HCT116 (cell line): Measurements from ENCODE around the gene ACTL10. TPM values are rescaled to one million over a fixed set of nuclear protein-coding genes. Genes with fewer than 3 reads are reported as not detected.

ENCODE experiments used
- ATAC-seq: fragments of 200-7000 bp; cut with Tn5 transposase; 2 replicates; pipeline ENCODE4 v1.9.1; 2020; ENCODE audit warnings: mild to moderate bottlenecking, moderate library complexity
- BruUV-seq: library from RNA; stranded (reverse); fragments of 400-500 nt; replicated peaks from 2 replicates; lab custom pipeline; 2021; lab: Mats Ljungman, UMichigan
- CTCF ChIA-PET: fragments of 300-600 bp; sonication (Branson Sonifier 250); formaldehyde crosslinking; loops from one replicate; lab custom pipeline; 2021; ENCODE audit warnings: antibody characterized with exemption; lab: Charles Lee
- POLR2A ChIA-PET: fragments of 300-600, 350-600 bp; sonication (Branson Sonifier 250); formaldehyde crosslinking; loops from one replicate; lab custom pipeline; 2021; ENCODE audit warnings: antibody characterized with exemption; lab: Charles Lee
- RAD21 ChIA-PET, 2 experiments: fragments of 300-600 bp; sonication (Branson Sonifier 250); formaldehyde crosslinking; loops; one replicate each; lab custom pipeline; 2023; ENCODE audit warnings: low total read pairs in 2 of 2; ENCODE audit not compliant: uncharacterized antibody in 2 of 2, unreplicated experiment in 2 of 2, low non-redundant PET in 1 of 2; lab: Charles Lee
- DNase-seq: peaks from one replicate; pipeline ENCODE4 v3.0.0-alpha.2; 2010; ENCODE audit warnings: low read depth, low spot score
- H2AFZ ChIP-seq: fragments of 200-600 bp; shearing (Covaris generic), sonication (generic); 2 replicates; pipeline ENCODE4 v1.6.1; 2017; ENCODE audit warnings: low read depth, mixed run types, mixed read lengths, antibody characterized with exemption, low read length; ENCODE audit not compliant: poor library complexity, severe bottlenecking
- H3K27ac ChIP-seq: 2 replicates; pipeline ENCODE4 v1.5.1; 2012; ENCODE audit warnings: low read depth, low read length
- H3K27me3 ChIP-seq: fragments of 200-600 bp; sonication (generic); 2 replicates; pipeline ENCODE4 v1.6.1; 2016; ENCODE audit warnings: mixed run types, low read length, mixed read lengths; ENCODE audit not compliant: insufficient read depth
- H3K36me3 ChIP-seq, 2 experiments: fragments of 200-500 bp in 1 of 2; fragments of 200-600 bp in 1 of 2; sonication (Bioruptor generic) in 1 of 2; sonication (generic) in 1 of 2; 2 replicates each; pipeline versions ENCODE4 v1.5.1 to v1.6.1; 2014 to 2016; ENCODE audit warnings: low read length in 2 of 2, inconsistent platforms in 1 of 2, mixed read lengths in 1 of 2, mixed run types in 1 of 2; ENCODE audit not compliant: insufficient read depth in 2 of 2, control insufficient read depth in 1 of 2
- H3K4me1 ChIP-seq, 2 experiments: fragments of 200-600 bp in 1 of 2; sonication (generic) in 1 of 2; 2 replicates each; pipeline versions ENCODE4 v1.5.1 to v1.6.1; 2012 to 2017; ENCODE audit warnings: low read length in 2 of 2, inconsistent platforms in 1 of 2, mild to moderate bottlenecking in 1 of 2, mixed read lengths in 1 of 2, mixed run types in 1 of 2, moderate library complexity in 1 of 2; ENCODE audit not compliant: insufficient read depth in 2 of 2, control insufficient read depth in 1 of 2
- H3K4me2 ChIP-seq: fragments of 200-600 bp; sonication (generic); 2 replicates; pipeline ENCODE4 v1.6.1; 2017; ENCODE audit warnings: mixed run types, low read length, mixed read lengths
- H3K4me3 ChIP-seq, 2 experiments: fragments of 200-600 bp in 1 of 2; sonication (generic) in 1 of 2; replicated peaks in 1 of 2; 2 replicates each; pipeline ENCODE4 v1.5.1; 2011 to 2016; ENCODE audit warnings: low read length in 2 of 2, control low read depth in 1 of 2, low read depth in 1 of 2, mild to moderate bottlenecking in 1 of 2, mixed read lengths in 1 of 2, mixed run types in 1 of 2
- H3K79me2 ChIP-seq: fragments of 200-600 bp; sonication (generic); 2 replicates; pipeline ENCODE4 v1.6.1; 2017; ENCODE audit warnings: mild to moderate bottlenecking, mixed run types, low read length, moderate library complexity, mixed read lengths; ENCODE audit not compliant: insufficient read depth
- H3K9ac ChIP-seq: fragments of 200-600 bp; sonication (generic); 2 replicates; pipeline ENCODE4 v1.6.1; 2016; ENCODE audit warnings: low read length, mixed read lengths
- H3K9me2 ChIP-seq: fragments of 200-600 bp; sonication (generic), shearing (Covaris generic); 2 replicates; pipeline ENCODE4 v1.6.1; 2017; ENCODE audit warnings: mixed run types, mild to moderate bottlenecking, moderate library complexity; ENCODE audit not compliant: insufficient read depth
- H3K9me3 ChIP-seq, 2 experiments: fragments of 200-500 bp in 1 of 2; fragments of 200-600 bp in 1 of 2; sonication (Bioruptor generic) in 1 of 2; sonication (generic) in 1 of 2; 2 replicates each; pipeline ENCODE4 v1.6.1; 2014 to 2017; ENCODE audit warnings: low read length in 2 of 2, mixed read lengths in 2 of 2, inconsistent platforms in 1 of 2, low read depth in 1 of 2, mild to moderate bottlenecking in 1 of 2, mixed run types in 1 of 2, moderate library complexity in 1 of 2; ENCODE audit not compliant: control insufficient read depth in 1 of 2, insufficient read depth in 1 of 2
- H4K20me1 ChIP-seq: fragments of 200-600 bp; sonication (generic), shearing (Covaris generic); 2 replicates; pipeline ENCODE4 v1.6.1; 2017; ENCODE audit warnings: mixed run types, mild to moderate bottlenecking, moderate library complexity; ENCODE audit not compliant: insufficient read depth
- CTCF ChIP-seq, 3 experiments: fragments of 200-600 bp in 1 of 3; sonication (generic) in 1 of 3; IDR thresholded peaks in 2 of 3; conservative IDR thresholded peaks in 1 of 3; 2 replicates each; pipeline ENCODE4 v1.5.1; 2012 to 2017; ENCODE audit warnings: low read depth in 2 of 3, low read length in 2 of 3, antibody characterized with exemption in 1 of 3, borderline replicate concordance in 1 of 3, control low read depth in 1 of 3, mild to moderate bottlenecking in 1 of 3, mixed read lengths in 1 of 3, mixed run types in 1 of 3, moderate library complexity in 1 of 3; ENCODE audit not compliant: insufficient read depth in 1 of 3
- POLR2A ChIP-seq: IDR thresholded peaks from 2 replicates; pipeline ENCODE4 v1.7.0; 2011; ENCODE audit warnings: borderline replicate concordance; ENCODE audit not compliant: insufficient read depth, insufficient read length; ENCODE audit errors: extremely low read depth
- POLR2AphosphoS5 ChIP-seq: IDR thresholded peaks from 2 replicates; pipeline ENCODE4 v1.6.1; 2011; ENCODE audit warnings: mild to moderate bottlenecking, low read depth, low read length, moderate library complexity
- SIN3A ChIP-seq: IDR thresholded peaks from 2 replicates; pipeline ENCODE4 v1.6.1; 2012; ENCODE audit warnings: low read depth
- SP1 ChIP-seq: IDR thresholded peaks from 2 replicates; pipeline ENCODE4 v1.6.1; 2012; ENCODE audit warnings: low read depth
- SRF ChIP-seq: IDR thresholded peaks from 2 replicates; pipeline ENCODE4 v1.6.1; 2012; ENCODE audit warnings: low read depth
- TCF7L2 ChIP-seq: IDR thresholded peaks from 2 replicates; pipeline ENCODE4 v1.7.0; 2011; ENCODE audit warnings: borderline replicate concordance, inconsistent platforms; ENCODE audit not compliant: insufficient read depth, insufficient read length; ENCODE audit errors: extremely low read depth
- YY1 ChIP-seq: IDR thresholded peaks from 2 replicates; pipeline ENCODE4 v1.6.1; 2011; ENCODE audit warnings: low read length, low read depth, moderate library complexity, mild to moderate bottlenecking; ENCODE audit not compliant: insufficient replicate concordance; ENCODE audit errors: extremely low read depth
- ZBTB33 ChIP-seq: IDR thresholded peaks from 2 replicates; pipeline ENCODE4 v1.6.1; 2011; ENCODE audit warnings: mild to moderate bottlenecking, low read length, moderate library complexity; ENCODE audit not compliant: insufficient replicate concordance; ENCODE audit errors: extremely low read depth
- ZFX ChIP-seq: fragments of 450-650 bp; IDR thresholded peaks from 2 replicates; pipeline ENCODE4 v1.6.1; 2017
- intact Hi-C: fragments of 100-400 bp; cut with micrococcal nuclease; formaldehyde crosslinking; loops from 2 replicates; pipeline ENCODE4 v1.10.0; 2022
- total RNA-seq: library from RNA; stranded (reverse); gene quantifications from one replicate; pipeline ENCODE4 v1.2.1, GENCODE V29; 2021; ENCODE audit not compliant: unreplicated experiment

The ACTL10 gene
- total RNA-seq, 1 experiment from 2014 or later, result 0.22 TPM

GRCh38 chr20:33663161-33664084 is 3.3 kb upstream of the ACTL10 start:
- POLR2A ChIA-PET, result interaction anchor here (1.4 to 2.3 kb wide), 2 partner anchors 10 to 163 kb away, joined by 3 to 6 read pairs; no protein-coding TSS in a partner anchor
- Histone ChIP-seq H3K36me3 (peaks cover 0 to 1% of the 10 kb centered on the region in 2 experiments; a peak in 1 of 4 replicates), H3K9me3 (no peaks in the 10 kb centered on the region), H3K4me2 (peak overlapping the region; percentile 97), H3K9me2 (no peaks in the 10 kb centered on the region), H3K27ac (peak overlapping the region; percentile 80), H3K79me2 (peaks cover 6% of the 10 kb centered on the region; the same call in 1 of the 2 replicates), H3K4me1 (peaks cover 9 to 22% of the 10 kb centered on the region in 2 experiments), H3K27me3 (no peaks in the 10 kb centered on the region), H3K9ac (peak overlapping the region; percentile 80), H2AFZ (no peak overlapping the region), H4K20me1 (no peaks in the 10 kb centered on the region), H3K4me3 (peak overlapping the region; percentile 76 to 90)
- RAD21 ChIA-PET, result no interaction called here
- CTCF ChIA-PET, result interaction anchor here (1.5 to 3.0 kb wide), 4 partner anchors 10 to 219 kb away, joined by 3 to 13 read pairs (median 4); no protein-coding TSS in a partner anchor
- TF ChIP-seq ZFX (peak; percentile 58; the same call in 1 of the 2 replicates), YY1 (peak; percentile 32), CTCF (IDR thresholded peaks at IDR 0.05 in 2 of 3, conservative IDR thresholded peaks at IDR 0.05 in 1 of 3; ENCODE audit: borderline replicate concordance in 1 of 3, insufficient read depth in 1 of 3, low read depth in 2 of 3, low read length in 2 of 3) (no peak), SRF (no peak), ZBTB33 (peak; percentile 13), SIN3A (0 out of 2 replicates have a peak, but pooled peaks have one; percentile 76), TCF7L2 (peak; percentile 85), SP1 (no peak), POLR2AphosphoS5 (peak; percentile 84), POLR2A (peak; percentile 72)
- intact Hi-C loops, result no loop called here
- DNase-seq, result no peak
- TSS peak; percentile 36 for BruUV-seq
- ATAC-seq, result peak; percentile 85
